K562 (cell line): Measurements from ENCODE around the gene FFAR1. TPM values are rescaled to one million over a fixed set of nuclear protein-coding genes. Genes with fewer than 3 reads are reported as not detected.

Source experiments
- ATAC-seq: fragments of 200-7000 bp; cut with Tn5 transposase; 3 replicates; pipeline ENCODE4 v1.9.1; 2020; ENCODE audit warnings: moderate library complexity
- BruUV-seq: library from RNA; stranded (reverse); fragments of 400-500 nt; replicated peaks from 2 replicates; lab custom pipeline; 2021; lab: Mats Ljungman, UMichigan
- CTCF ChIA-PET: fragments of 300-600 bp; formaldehyde crosslinking; extraction: SDS; loops from one replicate; lab custom pipeline; 2021; ENCODE audit warnings: low intra/inter-chr PET ratio; lab: Yijun Ruan, JAX
- POLR2A ChIA-PET: fragments of 300-600, 350-650 bp; sonication (Branson Sonifier 250); formaldehyde crosslinking; extraction: SDS; loops from one replicate; lab custom pipeline; 2021; ENCODE audit warnings: antibody characterized with exemption, inconsistent platforms; lab: Yijun Ruan, JAX
- DNase-seq, 4 experiments: peaks; one replicate each; pipeline versions ENCODE4 v3.0.0 to v3.0.0-alpha.2; 2011 to 2018; ENCODE audit warnings: low spot score in 3 of 4, mixed read lengths in 3 of 4; ENCODE audit errors: extremely low read depth in 1 of 4
- FAIRE-seq: peaks from 2 replicates; lab custom pipeline; 2011; peaks lifted over from hg19 to GRCh38; lab: Jason Lieb, UNC
- H2AFZ ChIP-seq: 2 replicates; pipeline ENCODE4 v1.6.0; 2011; ENCODE audit warnings: low read depth, low read length, control low read depth, inconsistent platforms
- H3K27ac ChIP-seq: fragments of 200-600 bp; 3 replicates; pipeline ENCODE4 v1.8.0; 2011; ENCODE audit warnings: low read depth, mild to moderate bottlenecking, control low read depth, inconsistent platforms, low read length, moderate library complexity, mixed read lengths; ENCODE audit errors: extremely low read depth
- H3K27me3 ChIP-seq, 2 experiments: fragments of 300-600 bp in 1 of 2; 2 replicates in 1 of 2; 3 replicates in 1 of 2; pipeline versions ENCODE4 v1.6.0 to v1.8.0; 2011; ENCODE audit warnings: inconsistent platforms in 2 of 2, low read length in 2 of 2, mild to moderate bottlenecking in 1 of 2, mixed read lengths in 1 of 2, moderate library complexity in 1 of 2; ENCODE audit not compliant: control insufficient read depth in 2 of 2, insufficient read depth in 2 of 2
- H3K36me3 ChIP-seq: fragments of 300-600 bp; 3 replicates; pipeline ENCODE4 v1.8.0; 2011; ENCODE audit warnings: mild to moderate bottlenecking, low read length, inconsistent platforms; ENCODE audit not compliant: control insufficient read depth, insufficient read depth
- H3K4me1 ChIP-seq, 2 experiments: fragments of 200-600 bp in 1 of 2; replicated peaks in 1 of 2; 2 replicates in 1 of 2; 3 replicates in 1 of 2; pipeline versions ENCODE4 v1.5.1 to v1.8.0; 2011; ENCODE audit warnings: inconsistent platforms in 2 of 2, low read length in 2 of 2, mild to moderate bottlenecking in 1 of 2, mixed read lengths in 1 of 2, moderate library complexity in 1 of 2; ENCODE audit not compliant: control insufficient read depth in 2 of 2, insufficient read depth in 2 of 2
- H3K4me2 ChIP-seq: 2 replicates; pipeline ENCODE4 v1.6.1; 2011; ENCODE audit warnings: low read length, control low read depth, inconsistent platforms, mixed read lengths; ENCODE audit not compliant: insufficient read depth
- H3K4me3 ChIP-seq: fragments of 200-600 bp; sonication (generic), shearing (Covaris generic); 2 replicates; pipeline ENCODE4 v1.5.1; 2016; ENCODE audit warnings: control low read depth, inconsistent platforms
- H3K79me2 ChIP-seq: fragments of 200-600 bp; 3 replicates; pipeline ENCODE4 v1.8.0; 2011; ENCODE audit warnings: low read length, inconsistent platforms; ENCODE audit not compliant: control insufficient read depth, insufficient read depth
- H3K9ac ChIP-seq, 2 experiments: 2 replicates each; pipeline versions ENCODE4 v1.6.0 to v1.6.1; 2011; ENCODE audit warnings: low read depth in 2 of 2, low read length in 2 of 2, control low read depth in 1 of 2, inconsistent platforms in 1 of 2, mild to moderate bottlenecking in 1 of 2, mixed read lengths in 1 of 2; ENCODE audit not compliant: insufficient read depth in 1 of 2
- H3K9me1 ChIP-seq: one replicate; pipeline ENCODE4 v1.6.0; 2011; ENCODE audit warnings: inconsistent platforms, mild to moderate bottlenecking, low read length, moderate library complexity; ENCODE audit not compliant: control insufficient read depth, insufficient read depth
- H3K9me3 ChIP-seq: replicated peaks from 2 replicates; pipeline ENCODE4 v1.5.1; 2011; ENCODE audit warnings: low read depth, low read length, inconsistent platforms; ENCODE audit not compliant: control insufficient read depth, insufficient read depth
- H4K20me1 ChIP-seq: replicated peaks from 2 replicates; pipeline ENCODE4 v1.6.1; 2011; ENCODE audit warnings: low read length, inconsistent platforms, mixed read lengths; ENCODE audit not compliant: control insufficient read depth, insufficient read depth
- ATF3 ChIP-seq, 2 experiments: fragments of 450-650 bp in 1 of 2; sonication (generic) in 1 of 2; formaldehyde crosslinking in 1 of 2; IDR thresholded peaks in 1 of 2; conservative IDR thresholded peaks in 1 of 2; 2 replicates each; pipeline versions ENCODE4 v1.6.1 to v1.8.1; 2016 to 2023; ENCODE audit warnings: mild to moderate bottlenecking in 2 of 2, moderate library complexity in 2 of 2, inconsistent platforms in 1 of 2, missing genetic modification reagents in 1 of 2
- ATF7 ChIP-seq: fragments of 450-650 bp; IDR thresholded peaks from 2 replicates; pipeline ENCODE4 v1.7.1; 2014; ENCODE audit warnings: mild to moderate bottlenecking, moderate library complexity
- CCNT2 ChIP-seq: IDR thresholded peaks from 2 replicates; pipeline ENCODE4 v1.6.1; 2011; ENCODE audit warnings: borderline replicate concordance, low read depth, mild to moderate bottlenecking, moderate library complexity, mixed read lengths, low read length; ENCODE audit not compliant: insufficient read length; ENCODE audit errors: extremely low read depth
- CEBPB ChIP-seq: fragments of 450-650 bp; IDR thresholded peaks from 2 replicates; pipeline ENCODE4 v1.6.1; 2016; ENCODE audit warnings: missing genetic modification characterization, missing compliant biosample characterization
- GATA2 ChIP-seq: sonication (generic); formaldehyde crosslinking; IDR thresholded peaks from 2 replicates; pipeline ENCODE4 v1.4.0; 2020; ENCODE audit warnings: mild to moderate bottlenecking, missing genetic modification reagents
- HDAC8 ChIP-seq: fragments of 450-650 bp; IDR thresholded peaks from 2 replicates; pipeline ENCODE4 v1.6.1; 2016; ENCODE audit warnings: mild to moderate bottlenecking, missing genetic modification characterization, moderate library complexity, missing compliant biosample characterization
- HNRNPL ChIP-seq: fragments of 200-400 bp; formaldehyde crosslinking; IDR thresholded peaks from 2 replicates; pipeline ENCODE4 v1.6.1; 2017; ENCODE audit warnings: low read depth, mild to moderate bottlenecking, low read length
- IRF9 ChIP-seq: fragments of 450-650 bp; IDR thresholded peaks from 2 replicates; pipeline ENCODE4 v1.6.1; 2016; ENCODE audit warnings: missing biosample characterization, missing genetic modification characterization
- MCM2 ChIP-seq: fragments of 450-650 bp; IDR thresholded peaks from 2 replicates; pipeline ENCODE4 v1.6.1; 2017; ENCODE audit warnings: low read depth, mild to moderate bottlenecking
- MED1 ChIP-seq: sonication (generic); formaldehyde crosslinking; IDR thresholded peaks from 2 replicates; pipeline ENCODE4 v1.8.1; 2023; ENCODE audit warnings: missing genetic modification reagents, borderline replicate concordance
- NEUROD1 ChIP-seq: fragments of 150-350 bp; IDR thresholded peaks from 2 replicates; pipeline ENCODE4 v1.6.1; 2014; ENCODE audit warnings: borderline replicate concordance, low read length, low read depth; ENCODE audit not compliant: partially characterized antibody
- NFXL1 ChIP-seq: fragments of 450-650 bp; formaldehyde crosslinking; IDR thresholded peaks from 2 replicates; pipeline ENCODE4 v1.4.0; 2021; ENCODE audit warnings: mild to moderate bottlenecking
- PREB ChIP-seq: sonication (generic); formaldehyde crosslinking; IDR thresholded peaks from 2 replicates; pipeline ENCODE4 v1.8.1; 2023; ENCODE audit warnings: mild to moderate bottlenecking, missing genetic modification reagents
- SAP30 ChIP-seq: fragments of 200-600 bp; sonication (generic); IDR thresholded peaks from 2 replicates; pipeline ENCODE4 v1.6.1; 2012; ENCODE audit warnings: borderline replicate concordance, low read depth, mild to moderate bottlenecking, moderate library complexity, low read length, control low read depth, inconsistent platforms; ENCODE audit not compliant: insufficient read depth, poor library complexity, severe bottlenecking
- TAF15 ChIP-seq: fragments of 200-400 bp; formaldehyde crosslinking; IDR thresholded peaks from 2 replicates; pipeline ENCODE4 v1.6.1; 2017; ENCODE audit warnings: mild to moderate bottlenecking, low read depth, low read length, moderate library complexity
- TFAM ChIP-seq: fragments of 250-450 bp; sonication (Bioruptor Pico); conservative IDR thresholded peaks from 2 replicates; pipeline ENCODE4 v1.5.0; 2021; ENCODE audit warnings: mild to moderate bottlenecking, moderate library complexity
- ZNF449 ChIP-seq: fragments of 250-450 bp; sonication (Bioruptor Pico); IDR thresholded peaks from 2 replicates; pipeline ENCODE4 v1.8.0; 2022; ENCODE audit warnings: moderate library complexity, mild to moderate bottlenecking, inconsistent platforms
- WGBS: fragments of 100-300 bp; shearing (Covaris generic); methylation state at CpG from one replicate; pipeline ENCODE4 v1.1.6; 2016; ENCODE audit warnings: low coverage, mixed read lengths; ENCODE audit not compliant: insufficient coverage; ENCODE audit errors: missing lambda C conversion rate; 5-methylcytosine and 5-hydroxymethylcytosine counted together
- in situ Hi-C: fragments of 300-500 bp; cut with MboI; formaldehyde crosslinking; loops from 4 replicates; pipeline ENCODE4 v1.15.0; 2018; ENCODE audit warnings: inconsistent platforms, mixed read lengths
- intact Hi-C: fragments of 100-400 bp; cut with micrococcal nuclease; formaldehyde crosslinking; loops from 2 replicates; pipeline ENCODE4 v1.14.2; 2022
- polyA plus RNA-seq, 8 experiments: library from polyadenylated mRNA; depleted of rRNA in 4 of 8; stranded (reverse) in 5 of 8; unstranded in 3 of 8; fragments of >200 nt; fragmentation: Nextera tagmentation in 2 of 8; fragmentation: Illumina TruSeq in 1 of 8; extraction: Ambion mirVana in 2 of 8; extraction: Trizol in 1 of 8; gene quantifications; 2 replicates each; pipeline versions ENCODE4 v1.2.1 to v1.2.3, GENCODE V29; 2011 to 2014; ENCODE audit warnings: inconsistent platforms in 1 of 8, missing spikeins in 1 of 8
- total RNA-seq, 7 experiments: library from RNA; depleted of rRNA in 6 of 7; stranded (reverse); fragments of >200 nt in 6 of 7; fragmentation: Illumina TruSeq in 2 of 7; extraction: Trizol in 2 of 7; gene quantifications; 2 replicates each; pipeline versions ENCODE4 v1.2.1 to v1.2.3, GENCODE V29; 2011 to 2021; ENCODE audit warnings: low replicate concordance in 1 of 7

The FFAR1 gene
- total and polyA plus RNA-seq, 9 of the 15 experiments (the other 6 are each of a cell fraction or from before 2014, with no cell fraction given): not detected

- intact Hi-C loops (no loop called here), in situ Hi-C loops (no loop called here)
- no peak for DNase-seq
- Histone ChIP-seq H3K9me3 (no peaks in the 10 kb centered on the region), H3K36me3 (no peaks in the 10 kb centered on the region), H3K27me3 (peaks cover 6 to 32% of the 10 kb centered on the region in 2 experiments; a peak in 4 of 5 replicates), H3K9me1 (no peaks in the 10 kb centered on the region), H3K9ac (no peak within 1 kb of the TSS), H3K4me3 (no peak within 1 kb of the TSS), H3K4me2 (no peak within 1 kb of the TSS), H2AFZ (no peak within 1 kb of the TSS), H3K4me1 (peaks cover 5% of the 10 kb centered on the region in 2 experiments; a peak in 3 of 5 replicates), H4K20me1 (no peaks in the 10 kb centered on the region), H3K79me2 (no peaks in the 10 kb centered on the region), H3K27ac (no peak within 1 kb of the TSS)
- 14% methylated on average over 18 of the region's 18 CpGs for WGBS
- BruUV-seq: no TSS peak
- ATAC-seq: no peak
- ChIA-PET CTCF (no interaction called here), POLR2A (interaction anchor here (1.5 kb wide), 1 partner anchor 94 kb away, joined by 3 read pairs; no protein-coding TSS in a partner anchor)
- peak; percentile 23 for FAIRE-seq
- TF ChIP-seq CCNT2: no peak
- TF ChIP-seq GATA2 (CRISPR knock-in tag): no peak
- no peak for TF ChIP-seq NFXL1 (CRISPR knock-in tag)
- TF ChIP-seq TAF15: no peak
- peak; percentile 67 for TF ChIP-seq CEBPB (tag)
- peak; percentile 70 for TF ChIP-seq ATF3 (IDR thresholded peaks at IDR 0.05)
- TF ChIP-seq ATF3 (CRISPR knock-in tag; conservative IDR thresholded peaks at IDR 0.05): no peak
- no peak for TF ChIP-seq SAP30
- TF ChIP-seq ATF7: peak; percentile 64; the same call in 1 of the 2 replicates
- no peak for TF ChIP-seq ZNF449 (CRISPR knock-in tag)
- no peak for TF ChIP-seq HNRNPL
- TF ChIP-seq HDAC8 (tag): no peak
- no peak for TF ChIP-seq PREB (CRISPR knock-in tag)
- no peak for TF ChIP-seq IRF9 (tag)
- TF ChIP-seq NEUROD1: no peak
- TF ChIP-seq MED1 (CRISPR knock-in tag): no peak
- TF ChIP-seq TFAM (CRISPR knock-in tag): no peak
- no peak for TF ChIP-seq MCM2
These were observed 10.3 kb downstream of the FFAR1 start, which contains the start of gene FFAR3 for GRCh38 chr19:35357867-35358573. TSS of gene FFAR3 (plus strand) at chr19:35358460. CDS start at chr19:35358891, 431 bp downstream.
